NCI-H82 treated with DMSO at 0.1 percent for 48 hours (cell line): ENCODE data around the gene LCN2.
A peak's percentile ranks its signal among the peaks of the same experiment; 100 is the strongest.

Experiments used
- DNase-seq: peaks from one replicate; lab custom pipeline; 2025; ENCODE audit not compliant: unreplicated experiment; lab: John Stamatoyannopoulos, UW

Gene LCN2

DNA sequence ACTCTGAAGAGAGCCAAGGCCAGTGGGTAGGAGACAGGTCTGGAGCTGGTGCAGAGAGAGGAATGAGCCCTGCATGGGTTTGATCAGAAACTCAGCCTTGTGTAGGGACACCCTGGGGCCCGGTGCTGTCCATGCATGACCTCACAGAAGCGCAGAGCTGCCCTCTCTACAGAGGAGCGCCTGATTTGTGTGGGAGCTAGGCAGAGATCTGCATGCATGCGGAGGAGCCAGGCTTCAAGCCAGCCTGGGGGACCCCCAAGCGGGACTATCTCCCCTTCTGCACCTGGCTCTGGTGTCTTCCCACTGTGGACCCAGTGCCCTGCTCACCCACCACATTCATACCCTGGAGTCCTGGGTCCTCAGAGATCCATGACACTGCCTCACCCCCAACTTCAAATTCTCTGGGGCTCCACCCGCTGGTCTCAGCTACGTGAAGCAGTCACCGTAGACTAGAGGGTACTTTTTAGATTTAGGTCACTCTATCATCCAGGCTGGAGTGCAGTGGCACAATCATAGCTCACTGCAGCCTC is 2.6 kb upstream of the LCN2 start:
- DNase-seq = no peak

DNA sequence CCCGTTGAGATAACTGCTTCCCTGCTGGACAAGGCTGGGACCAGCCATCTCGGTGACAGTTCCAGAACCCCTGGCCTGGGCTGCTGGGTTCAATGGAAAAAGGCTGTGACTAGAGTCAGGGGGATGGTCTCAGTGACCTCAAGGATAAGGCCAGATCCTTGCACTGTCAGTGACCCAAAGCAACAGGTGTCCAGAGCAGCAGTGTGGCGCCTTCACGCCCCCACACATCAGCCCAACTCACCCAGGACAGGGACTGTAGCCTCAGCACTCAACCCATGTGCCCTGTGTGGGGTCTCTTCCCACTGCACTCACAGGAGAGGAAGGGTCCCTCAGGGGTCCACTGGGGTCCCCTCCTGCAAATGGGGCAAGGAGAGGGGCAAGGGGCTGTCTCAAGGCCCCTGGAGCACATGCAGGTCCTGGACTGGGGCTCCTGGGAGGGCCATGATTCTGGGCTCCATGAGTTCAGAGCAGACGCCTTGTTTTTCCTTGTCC is 698 bp upstream of the LCN2 start:
- DNase-seq = no peak

DNA sequence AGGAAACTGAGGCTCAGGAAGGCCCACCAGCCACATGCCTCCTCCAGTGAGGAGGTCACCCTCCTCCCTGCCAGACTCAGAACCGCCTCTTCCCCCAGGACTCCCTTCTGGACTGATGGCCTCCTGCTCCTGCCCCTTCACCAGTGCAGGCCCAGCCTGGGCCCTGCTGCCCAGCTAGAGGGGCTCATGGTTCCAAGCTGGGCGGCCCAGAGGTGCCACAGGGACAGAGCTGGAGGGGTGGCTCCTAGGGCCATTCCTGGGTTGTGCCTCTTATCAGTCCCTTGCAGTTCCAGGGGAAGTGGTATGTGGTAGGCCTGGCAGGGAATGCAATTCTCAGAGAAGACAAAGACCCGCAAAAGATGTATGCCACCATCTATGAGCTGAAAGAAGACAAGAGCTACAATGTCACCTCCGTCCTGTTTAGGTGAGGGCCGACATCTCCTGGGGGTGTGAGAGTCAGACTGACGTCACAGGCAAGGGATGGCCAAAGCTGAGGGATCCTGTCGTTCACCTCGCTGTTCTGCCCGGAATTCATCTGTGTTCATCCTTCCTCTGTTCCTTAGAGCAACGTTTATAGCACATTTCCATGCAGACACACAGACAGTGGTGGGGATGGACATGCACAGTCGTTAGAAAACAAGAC is 819 bp downstream of the LCN2 start:
- DNase-seq = no peak

DNA sequence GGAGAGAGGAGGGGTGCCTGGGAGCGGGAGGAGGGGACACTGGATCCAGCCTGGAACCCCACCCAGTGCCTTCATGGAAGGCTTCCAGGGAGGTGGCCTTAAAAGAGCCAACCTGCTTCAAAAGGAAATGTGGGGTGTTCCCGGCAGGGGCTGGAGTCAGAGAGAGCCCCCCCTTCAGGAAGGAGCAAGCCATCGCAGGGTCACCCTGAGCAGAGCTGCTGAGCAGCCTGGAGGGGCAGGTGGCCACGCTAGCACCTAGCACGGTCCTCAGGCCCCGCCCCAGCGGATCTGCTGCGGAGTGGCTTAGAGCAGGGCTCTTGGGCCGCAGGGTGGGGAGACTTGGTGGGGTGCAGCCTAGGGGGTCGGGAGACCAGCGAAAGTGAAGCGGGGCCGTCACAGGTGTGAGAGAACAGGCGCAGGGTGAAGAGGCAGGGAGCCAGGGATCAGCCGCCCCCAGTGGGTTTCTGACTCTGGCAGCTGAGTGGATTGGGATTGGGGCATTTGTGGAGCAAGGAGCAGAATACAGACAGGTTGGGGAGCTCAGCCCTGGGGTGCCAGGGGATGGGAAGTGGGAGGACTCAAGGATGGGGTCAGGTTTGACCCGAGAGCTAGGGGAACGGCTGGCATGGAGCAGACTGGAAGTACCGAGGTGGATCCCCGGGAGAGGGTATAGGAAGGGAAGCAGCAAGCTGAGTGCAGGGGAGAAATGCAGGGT is 1.5 kb downstream of the LCN2 start:
- DNase-seq = no peak

DNA sequence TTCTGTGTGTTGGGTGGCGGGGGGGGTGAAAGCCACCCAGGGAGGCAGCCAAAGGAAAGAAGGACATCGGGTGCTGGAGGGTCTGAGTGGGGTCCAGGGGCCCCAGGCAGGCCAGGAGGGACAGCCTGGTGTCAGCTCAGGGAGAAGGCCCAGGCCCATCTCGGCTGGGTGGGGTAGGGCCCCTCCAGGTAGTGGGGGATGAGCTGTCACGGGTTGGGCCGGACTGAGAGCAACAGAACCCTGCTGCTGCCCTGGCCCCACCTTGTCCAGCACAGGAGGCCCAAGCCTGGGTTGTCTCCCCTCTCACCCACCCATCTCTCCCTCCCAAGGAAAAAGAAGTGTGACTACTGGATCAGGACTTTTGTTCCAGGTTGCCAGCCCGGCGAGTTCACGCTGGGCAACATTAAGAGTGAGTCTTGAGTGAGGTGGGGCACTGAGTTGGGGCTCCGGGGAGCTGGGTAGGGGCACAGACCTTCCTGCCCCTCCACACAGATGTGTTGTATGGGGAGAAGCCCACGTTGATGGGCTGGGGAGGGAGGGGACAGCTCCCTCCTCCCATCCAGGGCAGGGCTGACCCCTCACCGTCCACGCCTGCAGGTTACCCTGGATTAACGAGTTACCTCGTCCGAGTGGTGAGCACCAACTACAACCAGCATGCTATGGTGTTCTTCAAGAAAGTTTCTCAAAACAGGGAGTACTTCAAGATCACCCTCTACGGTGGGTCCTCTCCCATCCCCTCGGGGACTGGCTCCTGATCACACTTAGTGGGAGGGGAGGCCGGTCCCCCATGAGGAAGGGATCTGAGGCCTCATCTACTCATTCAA is 2.3 kb downstream of the LCN2 start:
- DNase-seq = no peak

DNA sequence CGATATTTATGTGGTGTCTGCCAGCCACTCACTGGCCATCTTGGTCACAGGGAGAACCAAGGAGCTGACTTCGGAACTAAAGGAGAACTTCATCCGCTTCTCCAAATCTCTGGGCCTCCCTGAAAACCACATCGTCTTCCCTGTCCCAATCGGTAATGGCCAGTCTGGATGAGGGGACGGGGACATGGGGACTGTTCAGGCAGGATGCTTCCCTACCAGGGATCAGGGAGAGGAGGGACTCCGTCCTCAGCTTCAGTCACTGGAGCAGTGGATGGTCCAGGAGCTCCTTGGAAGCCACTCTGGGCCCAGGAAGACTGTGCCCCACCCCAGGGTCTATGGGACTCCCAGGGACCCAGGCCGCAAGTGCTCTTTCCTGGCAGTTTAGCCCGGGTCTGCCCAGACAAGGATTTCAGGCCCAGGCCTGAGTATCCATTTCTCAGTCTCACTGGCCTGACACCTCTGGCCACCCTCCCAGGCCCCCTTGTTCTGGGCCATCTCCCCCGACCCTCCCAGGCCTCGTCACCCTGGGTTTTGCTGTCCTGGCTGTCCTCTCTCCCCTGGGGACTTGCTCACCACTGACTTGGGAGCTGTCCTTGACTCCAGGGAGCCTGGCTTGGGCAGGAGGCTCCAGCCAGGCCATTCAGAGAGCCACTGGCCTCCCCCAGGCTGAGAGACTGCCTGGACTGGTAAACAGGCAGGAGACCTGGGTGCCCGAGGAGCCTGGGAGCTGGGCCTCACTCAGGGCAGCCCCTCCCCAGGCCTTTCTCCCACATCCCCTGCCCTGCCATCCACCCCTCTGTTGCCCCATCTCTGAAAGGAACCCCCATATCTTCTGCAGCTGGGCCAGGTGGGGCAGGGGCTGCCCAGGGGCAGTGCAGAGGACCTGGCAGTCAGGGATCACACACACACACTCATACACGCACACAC is 3.1 kb downstream of the LCN2 start:
- no peak for DNase-seq

DNA sequence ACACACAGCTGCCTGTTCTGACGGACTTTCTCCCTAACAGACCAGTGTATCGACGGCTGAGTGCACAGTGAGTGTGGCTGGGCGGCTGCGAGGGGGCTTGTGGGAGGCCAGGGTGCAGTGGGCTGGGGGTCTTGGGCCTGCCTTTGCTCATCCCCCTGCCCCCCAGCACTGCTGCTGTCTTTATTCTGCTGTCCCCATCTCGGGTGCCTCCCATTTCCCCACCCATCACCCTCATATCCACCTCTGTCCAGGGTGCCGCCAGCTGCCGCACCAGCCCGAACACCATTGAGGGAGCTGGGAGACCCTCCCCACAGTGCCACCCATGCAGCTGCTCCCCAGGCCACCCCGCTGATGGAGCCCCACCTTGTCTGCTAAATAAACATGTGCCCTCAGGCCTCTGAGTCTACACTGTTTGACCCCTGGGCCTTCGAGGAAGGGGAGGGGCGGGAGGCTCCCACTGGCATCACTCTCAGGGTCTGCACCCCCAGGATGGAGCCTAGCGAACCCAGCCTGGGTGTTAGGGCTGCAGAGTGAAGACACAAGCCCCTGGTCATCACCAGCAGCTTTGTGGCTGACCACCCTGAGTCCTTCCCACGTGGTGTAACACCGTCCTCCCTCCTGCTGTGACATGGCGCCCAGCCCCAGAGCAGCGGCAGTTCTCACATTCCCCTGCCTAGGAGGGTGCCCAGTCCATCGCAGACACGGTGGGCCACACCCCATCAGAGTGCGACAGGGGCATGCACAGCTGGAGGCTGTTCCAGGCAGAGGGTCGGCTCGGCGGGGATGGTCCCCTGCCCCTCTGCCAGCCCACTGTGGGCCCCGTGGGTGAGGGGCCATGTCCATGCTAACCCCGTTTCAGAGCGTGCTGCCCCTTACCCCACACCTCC is 4.0 kb downstream of the LCN2 start:
- no peak for DNase-seq

DNA sequence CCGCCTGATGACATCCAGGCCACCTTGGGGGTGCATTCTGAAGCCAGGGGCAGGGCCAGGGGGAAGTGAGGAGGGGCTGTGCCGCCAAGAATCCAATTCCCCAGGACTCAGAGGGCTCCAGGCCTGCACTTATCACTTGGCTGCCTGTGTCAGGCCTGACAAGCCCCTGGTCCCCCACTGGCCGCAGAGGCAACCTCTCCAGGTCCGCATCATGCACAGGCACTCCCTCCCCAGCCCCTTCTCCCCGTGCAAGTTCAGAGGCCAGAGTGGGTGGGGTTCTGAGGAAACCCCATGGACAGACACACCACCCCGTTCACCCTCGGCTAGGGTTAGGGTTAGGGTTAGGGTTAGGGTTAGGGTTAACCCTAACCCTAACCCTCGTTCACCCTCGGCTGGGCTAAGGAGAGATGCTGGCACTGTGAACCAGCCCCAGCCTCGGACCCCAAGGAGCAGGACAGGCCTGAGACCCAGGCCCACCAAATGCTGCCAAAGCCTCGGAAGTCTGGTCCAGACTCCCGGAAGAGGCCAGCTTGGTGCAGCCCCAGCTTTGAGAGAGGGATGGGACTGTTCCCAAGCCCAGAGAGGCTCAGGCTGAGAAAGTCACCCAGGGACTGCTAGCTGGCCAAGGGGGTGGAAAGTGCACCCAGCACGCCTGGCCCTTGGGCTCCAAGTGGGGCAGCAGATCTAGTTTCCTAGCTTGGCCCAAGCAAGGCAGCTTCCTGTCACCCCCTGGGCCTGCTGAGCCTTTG is 4.9 kb downstream of the LCN2 start:
- no peak for DNase-seq

DNA sequence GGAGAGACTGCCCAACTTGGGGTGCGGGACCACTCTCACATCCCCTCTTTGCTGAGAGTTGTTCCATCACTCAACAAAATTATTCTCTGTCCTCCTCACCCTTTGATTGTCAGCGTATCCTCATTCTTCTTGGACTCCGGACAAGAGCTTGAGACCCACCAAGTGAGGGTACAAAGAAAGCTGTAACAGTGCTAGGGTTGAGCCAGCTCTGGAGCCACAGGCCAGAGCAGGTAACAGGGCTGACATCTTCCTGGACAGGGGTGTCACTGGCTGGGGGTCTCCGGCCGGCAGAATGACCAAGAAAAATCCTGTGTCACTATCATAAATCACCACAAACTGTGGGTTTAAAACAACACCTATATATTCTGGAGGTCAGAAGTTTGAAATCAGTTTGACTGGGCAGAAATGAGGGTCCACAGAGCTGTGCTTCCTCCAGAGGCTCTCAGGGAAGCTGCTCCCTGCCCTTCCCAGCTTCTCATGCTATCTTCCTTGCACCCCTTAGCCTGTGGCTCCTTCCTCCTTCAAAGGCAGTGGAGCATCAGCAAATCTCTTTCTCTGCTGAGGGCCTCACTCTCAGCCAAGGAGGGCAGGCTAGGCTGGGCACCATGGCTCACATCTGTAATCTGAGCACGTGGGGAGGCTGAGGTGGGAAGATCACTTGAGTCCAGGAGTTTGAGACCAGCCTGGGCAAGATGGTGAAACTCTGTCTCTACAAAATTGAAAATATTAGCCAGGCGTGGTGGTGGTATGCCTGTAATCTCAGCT is 6.7 kb downstream of the LCN2 start:
- DNase-seq = no peak

DNA sequence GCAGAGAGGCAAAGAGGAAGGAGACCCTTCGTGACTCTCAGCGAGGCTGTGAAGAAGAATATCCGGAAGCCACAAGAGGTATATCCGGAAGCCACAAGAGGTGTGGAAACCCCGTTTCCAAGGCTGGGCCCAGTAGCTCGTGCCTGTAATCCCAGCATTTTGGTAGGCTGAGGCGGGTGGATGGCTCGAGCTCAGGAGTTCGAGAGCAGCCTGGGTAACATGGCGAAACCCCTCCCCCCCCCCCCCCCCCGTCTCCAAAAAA is 10.2 kb downstream of the LCN2 start:
- DNase-seq = no peak

DNA sequence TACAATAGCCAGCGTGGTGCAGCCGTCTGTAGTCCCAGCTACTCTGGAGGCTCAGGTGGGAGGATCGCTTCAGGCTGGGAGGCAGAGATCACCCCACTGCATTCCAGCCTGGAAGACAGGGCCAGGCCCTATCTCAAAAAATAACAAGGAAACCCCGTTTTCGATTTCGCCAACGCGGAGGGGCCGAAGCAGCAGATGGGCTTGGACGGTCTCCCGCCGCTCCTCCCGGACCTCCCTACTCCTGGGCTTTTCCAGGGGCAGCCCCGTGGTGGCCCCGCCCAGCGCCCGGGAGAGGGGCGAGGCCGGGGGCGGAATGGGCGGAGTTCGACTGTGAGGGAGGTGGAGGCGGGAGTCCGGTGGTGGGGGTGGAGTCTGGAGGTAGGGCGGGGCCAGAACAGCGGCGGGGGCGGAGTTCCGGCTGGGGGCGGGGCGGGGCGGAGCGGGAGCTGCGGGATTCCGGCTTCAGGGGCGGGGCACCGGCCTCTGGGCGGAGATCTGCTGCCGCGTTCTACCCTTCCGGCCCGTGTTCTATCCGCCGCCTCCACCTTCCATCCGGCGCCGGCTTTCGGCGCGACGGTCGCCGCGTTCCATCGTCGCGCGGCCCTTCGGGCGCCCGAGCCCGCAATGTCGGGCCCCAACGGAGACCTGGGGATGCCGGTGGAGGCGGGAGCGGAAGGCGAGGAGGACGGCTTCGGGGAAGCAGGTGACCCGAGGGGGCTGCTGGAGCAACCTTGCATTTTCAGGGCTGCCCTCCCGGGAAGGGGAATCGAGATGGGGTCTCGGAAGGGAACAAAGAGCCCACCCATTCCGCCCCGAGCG is 10.7 kb downstream of the LCN2 start, which contains the start of gene BBLN:
TSS of gene BBLN (plus strand) at position 482 of the 819 bp plus-strand sequence. CDS start at position 625, 143 bp downstream.
- DNase-seq = peak; percentile 85

DNA sequence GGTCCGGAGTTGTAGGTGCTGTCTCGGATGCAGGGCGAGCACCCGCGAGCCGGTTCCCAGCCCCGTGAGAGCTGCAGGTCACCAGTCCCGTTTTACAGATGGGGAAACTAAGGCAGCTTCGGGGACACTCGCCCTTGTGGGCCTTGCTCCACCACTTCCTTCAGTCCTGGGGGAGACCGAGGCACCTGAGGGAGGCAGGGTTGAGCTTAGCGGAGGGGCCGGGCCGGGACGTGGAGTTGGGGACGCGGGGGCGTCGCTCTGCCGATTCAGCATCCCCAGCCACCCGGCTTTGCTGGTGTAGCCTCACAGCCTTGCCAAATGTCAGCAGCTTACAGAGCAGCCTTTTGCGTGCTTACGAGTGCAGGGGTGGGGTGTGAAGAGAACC is 11.3 kb downstream of the LCN2 start:
- DNase-seq = no peak

DNA sequence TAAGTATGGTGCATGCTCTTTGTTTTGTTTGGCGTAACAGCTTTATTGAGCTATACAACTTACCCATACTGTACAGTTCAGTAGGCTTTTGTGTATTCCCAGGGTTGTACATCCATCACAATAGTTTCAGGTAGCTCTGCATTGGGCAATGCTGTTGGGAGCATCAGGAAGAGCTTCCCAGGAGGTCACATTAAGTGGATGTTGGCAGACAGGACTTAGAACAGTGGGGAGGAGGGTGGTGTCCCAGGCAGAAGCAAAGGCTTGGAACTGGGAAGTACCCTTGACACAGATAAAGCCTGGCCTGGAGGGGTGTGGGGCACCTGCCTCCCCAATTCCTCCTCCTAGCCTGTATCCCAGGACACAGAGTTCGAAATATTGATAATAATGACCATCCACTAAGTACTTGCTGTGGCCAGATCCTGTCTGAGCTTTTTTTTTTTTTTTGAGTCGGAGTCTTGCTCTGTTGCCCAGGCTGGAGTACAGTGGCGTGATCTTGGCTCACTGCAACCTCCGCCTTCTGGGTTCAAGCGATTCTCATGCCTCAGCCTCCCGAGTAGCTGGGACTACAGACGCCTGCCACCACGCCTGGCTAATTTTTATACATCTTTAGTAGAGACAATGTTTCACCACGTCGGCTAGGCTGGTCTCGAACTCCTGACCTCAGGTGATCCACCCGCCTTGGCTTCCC is 12.1 kb downstream of the LCN2 start:
- no peak for DNase-seq

DNA sequence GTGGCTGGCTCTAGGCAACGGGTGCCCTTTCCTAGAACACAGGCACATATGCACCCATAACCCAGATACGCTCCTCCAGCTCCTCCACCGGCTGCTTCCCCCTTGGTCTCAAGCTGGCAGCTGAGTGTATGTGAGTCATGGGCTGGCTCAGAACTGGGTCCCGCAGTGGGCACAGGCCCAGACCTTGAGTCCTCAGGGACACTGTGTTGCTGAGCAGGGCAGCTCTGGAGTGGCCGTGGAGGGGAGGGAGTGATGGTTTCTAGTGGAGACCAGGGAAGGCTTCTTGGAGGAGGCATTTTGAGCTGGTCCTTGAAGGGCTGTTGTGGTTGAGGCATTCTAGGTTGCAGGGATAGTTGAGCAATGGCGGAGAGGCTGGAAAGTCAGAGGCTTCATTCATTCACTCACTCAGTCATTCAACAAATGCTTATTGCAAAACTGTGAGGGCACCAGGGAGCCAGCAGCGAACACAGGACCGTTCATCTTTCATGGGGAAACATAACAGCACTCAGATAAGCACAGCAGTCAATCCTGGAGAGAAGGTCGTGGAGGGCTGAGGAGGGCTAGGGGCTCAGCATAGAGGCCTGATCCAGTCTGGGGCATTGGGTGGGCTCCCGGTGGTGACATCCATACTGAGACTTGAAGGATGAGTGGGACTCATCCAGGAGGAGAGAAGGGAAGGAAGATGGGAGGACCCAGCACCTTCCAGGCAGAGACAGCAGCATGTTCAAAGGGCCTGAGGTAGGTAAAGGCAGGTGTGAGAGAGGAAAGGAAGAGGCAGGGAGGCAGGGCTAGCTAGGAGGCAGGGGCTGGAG is 13.2 kb downstream of the LCN2 start:
- DNase-seq = no peak

DNA sequence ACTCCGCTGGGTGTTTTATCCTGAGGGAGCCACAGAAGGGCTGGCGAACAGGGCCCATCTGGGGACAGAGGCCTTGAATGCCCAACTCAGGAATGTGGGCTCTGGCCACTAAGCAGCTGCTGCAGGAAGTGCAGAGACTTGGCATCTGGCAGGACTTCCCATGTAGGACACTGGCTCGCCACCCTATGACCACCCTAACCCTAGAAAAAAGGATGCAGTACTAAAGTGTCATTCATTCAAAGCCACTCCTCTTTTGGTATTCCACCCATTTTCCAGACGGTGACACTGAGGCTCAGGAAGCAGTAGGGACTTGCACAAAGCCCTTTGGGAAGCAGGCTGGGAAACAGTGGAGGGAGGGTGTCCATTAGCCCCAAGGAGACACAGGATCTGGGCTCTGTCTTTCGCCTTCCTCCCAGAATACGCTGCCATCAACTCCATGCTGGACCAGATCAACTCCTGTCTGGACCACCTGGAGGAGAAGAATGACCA is 13.8 kb downstream of the LCN2 start:
- DNase-seq = no peak
